LoVo (cell line): ENCODE data around the gene NECAB3.
"Not testable (repeated sequence)": the region's sequence is repeated elsewhere in the genome, so short reads cannot be mapped to it uniquely, and the experiment has no call there.

ENCODE experiments used
- DNase-seq: peaks from one replicate; pipeline ENCODE4 v3.0.0-alpha.2; 2016; ENCODE audit warnings: low spot score

The NECAB3 gene, protein sequence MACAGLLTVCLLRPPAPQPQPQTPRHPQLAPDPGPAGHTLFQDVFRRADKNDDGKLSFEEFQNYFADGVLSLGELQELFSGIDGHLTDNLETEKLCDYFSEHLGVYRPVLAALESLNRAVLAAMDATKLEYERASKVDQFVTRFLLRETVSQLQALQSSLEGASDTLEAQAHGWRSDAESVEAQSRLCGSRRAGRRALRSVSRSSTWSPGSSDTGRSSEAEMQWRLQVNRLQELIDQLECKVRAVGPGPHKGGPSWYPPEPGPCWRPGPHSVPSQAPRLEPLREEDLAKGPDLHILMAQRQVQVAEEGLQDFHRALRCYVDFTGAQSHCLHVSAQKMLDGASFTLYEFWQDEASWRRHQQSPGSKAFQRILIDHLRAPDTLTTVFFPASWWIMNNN

DNA sequence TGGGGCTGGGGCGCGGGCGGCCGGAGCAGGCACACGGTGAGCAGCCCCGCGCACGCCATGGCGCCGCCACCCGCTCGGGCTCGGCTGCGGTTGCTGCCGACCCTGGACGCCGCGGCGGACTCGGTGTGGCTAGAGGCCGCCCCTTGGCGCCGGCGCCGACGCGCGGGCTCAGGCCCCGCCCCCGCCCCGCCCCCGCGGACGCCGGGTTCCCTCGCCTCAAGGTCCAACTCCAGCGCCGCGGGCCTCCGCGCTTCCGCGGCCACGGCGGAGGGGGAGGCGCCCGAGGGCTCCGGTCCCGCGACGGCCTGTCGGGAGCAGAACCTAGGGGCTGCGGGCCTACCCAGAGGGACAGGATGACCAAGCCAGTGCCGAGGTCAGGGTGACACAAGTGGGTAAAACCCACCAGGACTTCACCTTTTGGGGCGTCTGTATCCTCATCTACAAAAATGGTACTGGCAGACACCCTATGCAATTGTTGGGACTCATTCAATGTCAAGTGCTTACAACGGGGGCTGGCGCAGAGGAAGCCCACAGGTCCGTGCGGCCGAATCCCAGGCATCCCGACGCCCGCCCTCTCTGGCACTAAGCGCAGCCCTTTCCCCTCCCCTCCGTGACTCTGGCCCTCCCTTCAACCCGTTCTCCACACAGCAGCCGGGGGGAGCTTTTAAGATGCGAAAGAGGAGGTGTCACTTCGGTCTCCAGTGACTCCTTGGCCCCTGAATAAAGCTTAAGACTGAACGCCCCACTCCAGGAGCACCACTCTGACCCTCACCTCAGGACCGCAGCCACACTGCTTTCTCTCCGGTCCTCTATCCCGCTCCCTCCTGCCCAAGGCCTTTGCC, at the start of gene NECAB3:
TSS of gene NECAB3 (minus strand) at position 135 of the 842 bp plus-strand sequence. CDS start at position 59, 76 bp downstream.
- peak; percentile 84 for DNase-seq

DNA sequence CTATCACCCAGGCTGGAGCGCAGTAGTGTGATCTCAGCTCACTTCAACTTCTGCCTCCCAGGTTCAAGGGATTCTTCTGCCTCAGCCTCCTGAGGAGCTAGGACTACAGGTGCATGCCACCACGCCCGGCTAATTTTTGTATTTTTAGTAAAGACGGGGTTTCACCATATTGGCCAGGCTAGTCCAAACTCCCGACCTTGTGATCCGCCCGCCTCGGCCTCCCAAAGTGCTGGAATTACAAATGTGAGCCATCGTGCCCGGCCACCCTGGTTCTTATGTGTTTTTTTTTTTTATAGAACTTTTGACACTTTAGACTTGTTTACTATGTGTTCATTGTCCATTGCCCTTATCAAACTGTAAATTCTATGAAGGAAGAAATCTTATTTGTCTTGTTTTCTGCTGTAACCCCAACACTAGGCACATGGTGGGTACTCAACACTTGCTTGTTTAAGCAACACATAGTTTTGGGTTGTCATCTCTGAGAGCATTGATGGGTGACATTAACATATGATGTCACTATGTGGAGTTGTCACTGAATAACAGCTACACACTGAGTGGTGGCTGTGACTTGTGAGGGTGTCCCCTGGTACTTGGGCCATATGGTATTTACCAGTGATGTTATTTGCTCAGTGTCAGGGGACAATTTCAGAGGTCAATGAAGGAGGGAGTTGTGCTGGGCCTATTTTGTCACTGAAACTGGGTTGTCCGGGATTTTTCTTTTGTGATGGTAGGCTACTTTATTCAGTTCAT, 47.3 kb upstream of the NECAB3 start:
- no peak for DNase-seq

DNA sequence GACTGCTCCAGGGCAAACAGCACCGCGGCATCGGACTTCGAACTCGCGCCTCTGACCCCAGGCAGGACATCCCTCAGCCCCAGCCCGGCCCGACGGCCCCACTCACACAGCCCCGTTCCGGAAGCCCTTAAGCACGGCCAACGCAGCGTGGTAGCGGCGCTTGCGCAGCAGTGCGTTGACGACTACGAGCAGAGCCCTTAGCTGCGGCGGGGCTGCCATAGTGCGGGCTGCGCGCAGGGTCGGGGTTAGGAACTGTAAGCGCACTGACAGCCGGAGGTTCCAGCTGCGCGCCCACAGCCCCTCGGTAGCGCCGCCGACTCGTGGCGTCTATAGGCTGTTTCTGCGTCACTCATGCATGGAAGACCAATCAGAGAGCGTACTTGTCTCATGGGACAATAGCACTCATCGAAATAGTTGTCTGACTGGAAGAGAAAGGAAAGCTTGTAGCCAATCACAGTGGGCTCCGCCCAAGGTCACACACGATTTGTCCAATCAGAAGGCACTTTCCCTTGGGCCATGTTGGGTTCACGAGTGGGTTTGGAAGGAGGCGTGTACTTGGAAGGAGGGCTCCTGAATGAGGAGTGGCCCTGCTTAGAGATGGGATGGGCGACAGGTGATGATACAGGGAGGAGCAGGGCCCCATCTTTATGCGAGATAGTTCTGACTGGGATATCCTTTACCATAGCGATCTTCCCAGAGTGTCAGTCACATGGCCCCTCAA, 45.9 kb upstream of the NECAB3 start, which contains the start of gene PXMP4:
TSS of gene PXMP4 (minus strand) at position 322 of the 721 bp plus-strand sequence. CDS start at position 219, 103 bp downstream.
- no peak for DNase-seq

DNA sequence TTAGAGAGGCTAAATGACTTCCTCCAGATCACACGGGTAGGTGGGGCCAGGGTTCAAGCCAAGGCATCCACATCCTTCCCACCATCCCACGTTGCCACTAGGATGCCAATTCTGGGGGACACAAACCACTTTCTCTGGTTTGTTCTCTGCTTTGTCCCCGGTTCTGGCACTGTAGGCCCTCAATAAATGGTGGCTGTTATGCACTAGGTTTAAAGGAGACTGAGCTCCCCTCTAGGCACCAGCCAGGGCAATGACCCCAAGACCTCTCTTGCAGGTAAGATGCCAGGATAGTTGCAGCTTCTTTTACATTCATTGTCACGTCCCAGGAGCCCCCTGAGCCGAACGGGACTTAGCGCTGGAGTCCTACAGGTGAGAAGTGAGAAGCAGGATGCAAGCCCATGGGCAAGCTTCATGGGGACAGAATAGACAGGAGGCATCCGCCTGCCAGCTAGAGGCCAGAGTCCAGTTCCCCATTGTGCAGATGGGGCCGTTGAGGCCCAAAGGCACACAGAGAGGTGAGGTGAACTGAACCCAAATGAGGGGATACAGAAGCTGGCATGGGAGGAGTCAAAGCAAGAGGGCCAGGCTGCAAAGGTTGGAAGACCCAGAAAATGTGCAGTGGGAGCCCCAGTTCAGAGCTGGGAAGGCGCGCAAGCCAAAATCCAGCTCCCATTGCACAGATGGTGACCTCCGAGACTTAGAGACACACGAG, 45.2 kb upstream of the NECAB3 start:
- DNase-seq, result no peak

DNA sequence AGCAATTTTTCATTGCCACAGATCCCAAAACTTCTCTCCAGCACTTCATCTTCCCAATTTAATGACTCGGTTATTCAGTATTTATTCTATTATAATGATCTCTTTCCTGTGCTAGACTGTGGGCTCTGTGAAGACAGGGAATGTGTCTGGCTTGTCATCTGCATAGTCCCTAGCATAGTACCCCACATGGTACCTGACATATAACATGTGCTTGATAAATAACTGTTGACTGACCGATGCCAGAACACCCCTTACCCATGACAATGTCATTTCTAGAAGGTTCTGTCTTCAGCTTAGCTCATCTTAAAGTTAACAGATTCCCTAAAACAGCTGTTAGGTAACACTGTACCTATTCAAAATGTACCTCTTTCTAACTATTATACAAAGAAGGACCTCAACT, 42.3 kb upstream of the NECAB3 start:
- DNase-seq, result no peak

DNA sequence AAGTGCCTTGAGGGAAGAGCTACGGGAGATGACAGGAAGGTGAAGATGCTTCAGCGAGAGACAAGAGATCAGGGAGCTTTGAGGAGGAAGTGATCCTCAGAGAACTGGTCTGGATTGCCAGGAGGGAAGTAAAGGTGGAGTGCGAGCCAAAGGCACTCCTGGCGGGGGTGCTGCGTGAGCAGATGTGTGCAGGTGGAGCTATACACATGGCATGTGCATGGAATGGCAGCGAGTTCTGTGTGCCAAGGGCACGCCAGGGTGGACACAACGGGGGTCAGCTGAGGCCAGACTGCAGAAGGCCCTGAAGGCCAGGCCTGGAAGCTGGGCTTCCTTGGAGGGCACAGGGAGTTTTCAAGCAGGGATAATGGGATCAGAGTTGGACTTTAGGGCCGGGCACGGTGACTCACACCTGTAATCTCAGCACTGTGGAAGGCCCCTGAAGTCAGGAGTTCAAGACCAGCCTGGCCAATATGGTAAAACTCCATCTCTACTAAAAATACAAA, 39.7 kb upstream of the NECAB3 start:
- DNase-seq, result no peak

DNA sequence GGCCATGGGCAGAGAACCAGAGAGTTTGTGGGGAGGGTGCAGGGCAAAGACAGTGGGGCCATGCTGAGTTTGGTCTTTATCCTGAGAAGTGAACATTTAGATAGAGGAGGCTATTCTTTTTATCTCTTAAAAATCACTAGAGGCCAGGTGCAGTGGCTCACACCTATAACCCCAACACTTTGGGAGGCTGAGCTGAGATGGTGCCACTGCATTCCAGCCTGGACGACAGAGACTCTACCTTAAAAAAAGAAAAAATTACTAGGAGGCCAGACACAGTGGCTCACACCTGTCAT, 37.2 kb upstream of the NECAB3 start:
- DNase-seq, result no peak

DNA sequence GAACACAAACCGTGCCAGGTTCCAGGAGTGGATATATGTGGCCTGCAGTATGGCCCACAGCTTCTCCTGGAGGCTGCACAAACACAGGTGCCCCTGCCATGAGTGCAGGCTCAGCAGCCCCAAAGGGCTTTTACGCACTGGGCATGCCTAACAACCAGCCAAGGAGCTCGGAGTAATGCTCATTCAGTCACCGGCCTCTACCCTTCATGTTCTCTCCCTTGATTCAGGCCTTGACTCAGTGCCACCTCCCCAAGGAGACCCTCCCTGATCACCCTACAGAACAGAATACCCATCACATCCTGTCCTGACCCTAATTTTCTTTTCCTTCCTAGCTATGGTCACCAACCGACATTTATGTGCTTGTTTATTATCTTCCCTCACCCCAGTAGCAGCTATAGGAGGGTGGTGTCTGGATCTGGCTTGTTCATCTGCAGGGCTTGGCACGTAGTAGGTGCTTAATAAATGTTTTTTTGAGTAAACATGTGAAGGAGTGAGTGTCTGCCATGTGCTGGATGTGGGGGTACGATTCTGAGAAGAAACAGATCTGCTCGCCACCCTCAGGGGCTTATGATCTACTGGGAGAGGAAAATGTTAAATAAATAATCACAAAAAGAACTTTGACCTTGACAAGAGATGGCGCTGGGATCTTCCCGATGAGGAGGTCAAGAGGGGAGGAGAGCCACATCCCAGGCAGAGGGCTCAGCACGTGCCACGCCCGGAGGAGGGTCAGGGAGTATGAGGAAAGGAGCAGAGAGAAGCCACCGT, 36.6 kb upstream of the NECAB3 start:
- DNase-seq, result no peak

DNA sequence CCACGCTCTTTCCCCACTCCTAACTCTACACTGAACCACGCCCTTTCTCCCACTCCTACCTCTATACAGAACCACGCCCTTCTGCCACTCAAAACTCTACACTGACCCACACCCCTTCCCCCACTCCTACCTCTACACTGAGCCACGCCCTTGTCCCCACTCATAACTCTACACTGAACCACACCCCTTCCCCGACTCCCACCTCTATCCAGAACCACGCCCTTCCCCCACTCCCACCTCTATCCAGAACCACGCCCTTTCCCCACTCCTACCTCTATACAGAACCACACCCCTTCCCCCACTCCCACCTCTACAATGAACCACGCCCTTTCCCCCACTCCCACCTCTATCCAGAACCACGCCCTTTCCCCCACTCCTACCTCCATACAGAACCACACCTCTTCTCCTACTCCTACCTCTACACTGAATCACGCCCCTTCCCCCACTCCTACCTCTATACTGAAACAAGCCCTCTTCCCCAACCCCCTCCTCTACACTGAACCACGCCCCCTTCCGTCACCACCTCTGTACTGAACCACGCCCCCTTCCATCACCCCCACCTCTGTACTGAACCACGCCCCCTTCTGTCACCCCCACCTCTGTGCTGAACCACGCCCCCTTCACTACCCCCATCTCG, 35.8 kb upstream of the NECAB3 start:
- DNase-seq, result no peak

DNA sequence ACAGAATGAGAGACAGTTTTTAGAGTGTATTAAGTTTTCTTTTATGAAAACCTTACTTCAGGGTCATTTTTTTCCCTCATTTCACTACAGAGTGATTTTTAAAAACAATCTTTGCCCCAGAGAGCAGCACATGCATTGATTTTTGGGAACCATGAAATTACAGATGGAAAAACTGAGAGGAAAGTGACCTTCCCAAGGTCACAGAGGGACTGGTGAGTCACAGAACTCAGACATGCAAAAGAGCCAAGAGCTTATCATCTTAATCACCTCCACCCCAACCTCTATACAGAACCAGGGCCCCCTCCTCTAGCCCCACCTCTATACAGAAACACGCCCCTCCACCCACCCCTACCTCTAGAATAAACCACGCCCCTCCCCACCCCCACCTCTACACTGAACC, 35.2 kb upstream of the NECAB3 start:
- no peak for DNase-seq

DNA sequence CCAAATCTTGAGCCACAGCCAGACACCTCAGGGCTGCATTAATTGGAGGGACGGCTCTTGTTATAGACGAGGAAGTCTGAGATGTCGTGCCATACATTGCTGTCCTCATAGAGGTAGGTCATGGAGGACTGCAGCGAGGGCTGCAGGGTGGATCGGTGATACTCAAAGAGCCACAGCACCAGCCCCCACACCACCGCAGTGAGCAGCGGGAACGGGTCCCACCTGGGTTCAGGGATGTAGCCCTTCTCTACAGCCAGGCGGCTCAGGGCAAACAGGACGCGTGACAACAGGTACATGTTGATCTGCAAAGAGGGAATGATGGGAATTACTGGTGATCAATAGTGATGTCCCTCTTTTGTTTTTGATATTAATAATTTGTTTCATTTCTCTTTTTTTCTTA, 33.4 kb upstream of the NECAB3 start:
- no peak for DNase-seq

DNA sequence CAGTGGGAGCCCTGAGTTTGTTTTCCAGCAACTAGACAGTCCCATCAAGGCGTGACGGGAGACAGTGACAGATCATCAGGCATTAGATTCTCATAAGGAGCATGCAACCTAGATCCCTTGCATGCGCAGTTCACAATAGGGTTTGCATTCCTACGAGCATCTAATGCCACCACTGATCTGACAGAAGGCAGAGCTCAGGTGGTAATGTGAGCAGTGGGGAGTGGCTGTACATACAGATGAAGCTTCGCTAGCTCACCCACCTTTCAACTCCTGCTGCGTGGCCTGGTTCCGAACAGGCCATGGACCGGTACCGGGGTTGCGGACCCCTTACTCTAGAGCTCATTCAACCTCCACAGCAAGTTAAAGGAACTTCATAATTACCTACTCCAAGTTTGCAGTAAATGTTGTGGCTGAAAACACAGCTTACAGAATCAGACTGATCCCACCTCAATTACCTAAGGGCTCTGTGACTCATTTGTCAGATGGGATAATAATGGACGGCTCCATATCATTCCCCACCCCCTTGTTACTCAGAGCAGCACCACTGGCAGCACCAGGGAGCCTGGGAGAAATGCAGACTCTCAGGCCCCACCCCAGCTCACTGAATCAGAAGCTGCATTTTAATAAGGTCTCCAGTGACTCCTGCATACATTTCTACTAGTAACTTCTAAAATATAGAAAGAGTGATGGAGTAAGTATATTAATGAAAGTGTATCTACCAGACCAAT, 30.1 kb upstream of the NECAB3 start:
- no peak for DNase-seq

DNA sequence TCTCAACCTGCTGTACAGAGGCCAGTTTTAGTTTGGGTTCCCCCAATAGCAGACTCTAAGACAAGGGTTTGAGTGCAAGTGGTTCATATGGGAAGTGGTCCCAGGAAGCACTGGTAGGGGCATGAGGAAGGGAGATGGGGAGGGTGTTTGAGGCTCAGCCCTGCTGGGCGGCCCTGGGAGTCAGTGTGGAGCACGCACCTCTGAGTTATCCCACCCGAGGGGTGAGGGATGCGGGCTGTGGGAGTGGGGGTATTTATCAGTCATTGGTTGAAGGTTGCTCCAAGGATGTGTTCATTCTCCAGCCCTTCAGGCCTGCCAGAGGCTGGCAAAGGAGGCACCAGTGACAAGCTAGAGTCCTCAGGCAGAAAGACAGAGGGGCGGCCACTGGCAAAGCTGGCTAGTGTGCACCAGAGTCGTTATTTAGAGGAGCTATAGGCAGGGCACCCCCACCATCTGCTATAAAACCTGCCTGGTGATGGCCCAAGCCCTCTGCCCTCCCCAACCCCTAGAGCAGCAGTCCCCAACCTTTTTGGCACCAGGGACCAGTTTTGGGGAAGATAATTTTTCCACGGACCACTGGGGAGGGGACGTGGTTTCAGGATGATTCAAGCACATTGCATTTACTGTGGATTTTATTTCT, 29.4 kb upstream of the NECAB3 start:
- no peak for DNase-seq

DNA sequence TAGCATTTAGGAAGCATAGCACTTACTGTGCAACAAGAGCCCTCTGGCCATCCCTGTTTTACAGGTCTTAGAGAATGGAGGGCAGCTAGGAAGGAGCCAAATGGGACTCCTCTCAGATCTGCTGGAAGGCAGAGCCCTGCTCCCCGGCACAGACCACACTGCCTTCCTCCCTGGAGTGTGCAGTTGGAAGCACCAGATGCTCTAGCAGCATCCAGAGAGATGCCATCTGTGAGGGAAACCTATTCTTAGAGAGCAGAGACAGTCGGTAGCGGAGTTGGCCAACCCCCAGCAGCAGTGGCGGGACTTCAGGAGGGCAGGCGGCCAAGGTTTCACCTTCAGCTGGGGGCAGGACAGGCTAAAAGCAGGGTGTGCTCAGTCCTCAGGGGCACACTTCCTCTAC, 28.6 kb upstream of the NECAB3 start:
- no peak for DNase-seq

DNA sequence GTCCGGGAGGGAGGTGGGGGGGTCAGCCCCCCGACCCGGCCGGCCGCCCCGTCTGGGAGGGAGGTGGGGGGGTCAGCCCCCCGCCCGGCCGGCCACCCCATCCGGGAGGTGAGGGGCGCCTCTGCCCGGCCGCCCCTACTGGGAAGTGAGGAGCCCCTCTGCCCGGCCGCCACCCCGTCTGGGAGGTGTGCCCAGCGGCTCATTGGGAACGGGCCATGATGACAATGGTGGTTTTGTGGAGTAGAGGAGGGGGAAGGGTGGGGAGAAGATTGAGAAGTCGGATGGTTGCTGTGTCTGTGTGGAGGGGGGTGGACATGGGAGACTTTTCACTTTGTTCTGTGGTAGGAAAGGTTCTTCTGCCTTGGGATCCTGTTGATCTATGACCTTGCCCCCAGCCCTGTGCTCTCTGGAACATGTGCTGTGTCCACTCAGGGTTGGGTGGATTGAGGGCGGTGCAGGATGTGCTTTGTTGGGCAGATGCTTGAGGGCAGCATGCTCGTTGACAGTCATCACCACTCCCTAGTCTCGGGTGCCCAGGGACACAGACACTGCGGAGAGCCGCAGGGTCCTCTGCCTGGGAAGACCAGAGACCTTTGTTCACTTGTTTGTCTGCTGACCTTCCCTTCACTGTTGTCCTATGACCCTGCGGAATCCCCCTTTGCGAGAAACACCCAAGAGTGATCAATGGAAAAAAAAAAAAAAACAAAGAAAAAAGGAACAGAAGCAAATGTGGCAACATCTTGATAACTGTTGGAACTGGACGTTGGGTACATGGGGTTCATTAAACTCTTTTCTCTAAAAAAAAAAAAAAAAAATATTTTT, 27.6 kb upstream of the NECAB3 start:
- DNase-seq, result no peak

DNA sequence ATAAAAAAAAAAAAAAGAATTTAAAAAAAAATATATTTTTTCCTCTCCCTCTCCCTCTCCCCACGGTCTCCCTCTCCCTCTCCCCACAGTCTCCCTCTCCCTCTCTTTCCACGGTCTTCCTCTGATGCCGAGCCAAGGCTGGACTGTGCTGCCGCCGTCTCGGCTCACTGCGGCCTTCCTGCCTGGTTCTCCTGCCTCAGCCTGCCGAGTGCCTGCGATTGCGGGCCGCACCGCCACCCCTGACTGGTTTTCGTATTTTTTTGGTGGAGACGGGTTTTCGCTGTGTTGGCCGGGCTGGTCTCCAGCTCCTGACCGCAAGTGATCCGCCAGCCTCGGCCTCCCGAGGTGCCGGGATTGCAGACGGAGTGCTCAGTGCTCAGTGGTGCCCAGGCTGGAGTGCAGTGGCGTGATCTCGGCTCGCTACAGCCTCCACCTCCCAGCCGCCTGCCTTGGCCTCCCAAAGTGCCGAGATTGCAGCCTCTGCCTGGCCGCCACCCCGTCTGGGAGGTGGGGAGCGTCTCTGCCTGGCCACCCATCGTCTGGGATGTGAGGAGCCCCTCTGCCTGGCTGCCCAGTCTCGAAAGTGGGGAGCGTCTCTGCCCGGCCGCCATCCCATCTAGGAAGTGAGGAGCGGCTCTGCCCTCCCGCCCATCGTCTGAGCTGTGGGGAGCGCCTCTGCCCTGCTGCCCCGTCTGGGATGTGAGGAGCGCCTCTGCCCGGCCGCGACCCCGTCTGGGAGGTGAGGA, 26.6 kb upstream of the NECAB3 start:
- DNase-seq, result not testable (repeated sequence)

DNA sequence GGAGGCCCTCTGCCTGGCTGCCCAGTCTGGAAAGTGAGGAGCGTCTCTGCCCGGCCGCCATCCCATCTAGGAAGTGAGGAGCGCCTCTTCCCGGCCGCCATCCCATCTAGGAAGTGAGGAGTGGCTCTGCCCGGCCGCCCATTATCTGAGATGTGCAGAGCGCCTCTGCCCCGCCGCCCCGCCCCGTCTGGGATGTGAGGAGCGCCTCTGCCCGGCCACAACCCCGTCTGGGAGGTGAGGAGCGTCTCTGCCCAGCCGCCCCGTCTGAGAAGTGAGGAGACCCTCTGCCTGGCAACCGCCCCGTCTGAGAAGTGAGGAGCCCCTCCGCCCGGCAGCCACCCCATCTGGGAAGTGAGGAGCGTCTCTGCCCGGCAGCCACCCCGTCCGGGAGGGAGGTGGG, 24.7 kb upstream of the NECAB3 start:
- not testable (repeated sequence) for DNase-seq
